Gastroesophageal sphincter (tissue), 4 donors: ENCODE measurements around the gene OR51B2. TPM values are rescaled to one million over a fixed set of nuclear protein-coding genes. Genes with fewer than 3 reads are reported as not detected.

ENCODE experiments used
- ATAC-seq: fragments of 150-250 bp; one replicate; pipeline ENCODE4 v1.9.1; 2016; ENCODE audit warnings: mild to moderate bottlenecking, moderate library complexity
- H3K27ac ChIP-seq, 4 donors: fragments of 200-600 bp; sonication (generic) in 3 of 4; 1 replicate in 3 of 4; 2 replicates in 1 of 4; pipeline ENCODE4 v1.5.1; 2016 to 2019
- H3K27me3 ChIP-seq: fragments of 200-600 bp; sonication (generic); one replicate; pipeline ENCODE4 v1.5.1; 2019
- H3K36me3 ChIP-seq, 2 donors: fragments of 200-600 bp; sonication (generic); one replicate each; pipeline ENCODE4 v1.5.1; 2019; ENCODE audit warnings: control low read depth in 1 of 2
- H3K4me1 ChIP-seq, 3 donors: fragments of 200-600 bp; sonication (generic); 1 replicate in 2 of 3; 2 replicates in 1 of 3; pipeline ENCODE4 v1.5.1; 2016 to 2019; ENCODE audit warnings: control low read depth in 2 of 3
- H3K4me3 ChIP-seq, 2 donors: fragments of 200-600 bp; sonication (generic); one replicate each; pipeline ENCODE4 v1.5.1; 2019; ENCODE audit warnings: mild to moderate bottlenecking in 1 of 2, moderate library complexity in 1 of 2
- H3K9me3 ChIP-seq, 3 donors: fragments of 200-600 bp; sonication (generic); one replicate each; pipeline ENCODE4 v1.5.1; 2017 to 2019; ENCODE audit warnings: control low read depth in 2 of 3
- EP300 ChIP-seq: sonication (generic); formaldehyde crosslinking; IDR thresholded peaks from one replicate; pipeline ENCODE4 v1.6.1; 2017; ENCODE audit warnings: antibody characterized with exemption, mild to moderate bottlenecking
- POLR2A ChIP-seq, 2 donors: fragments of 450-650 bp; IDR thresholded peaks; one replicate each; pipeline ENCODE4 v1.6.1; 2017; ENCODE audit warnings: antibody characterized with exemption in 2 of 2, mild to moderate bottlenecking in 2 of 2, moderate library complexity in 1 of 2
- POLR2AphosphoS5 ChIP-seq: sonication (generic); formaldehyde crosslinking; IDR thresholded peaks from one replicate; pipeline ENCODE4 v1.6.1; 2017; ENCODE audit warnings: antibody characterized with exemption
- WGBS, 2 donors: methylation state at CpG; one replicate each; pipeline ENCODE4 v1.1.5; 2018; ENCODE audit warnings: low coverage in 1 of 2; 5-methylcytosine and 5-hydroxymethylcytosine counted together
- total RNA-seq, 4 donors: library from RNA; depleted of rRNA; stranded (reverse); fragments of >200 nt; gene quantifications; one replicate each; pipeline ENCODE4 v1.1.0, GENCODE V29; 2016
- TF ChIP-seq, protein P1 (sequence below), 4 experiments: fragments of 200-600 bp in 2 of 4; fragments of 450-650 bp in 2 of 4; sonication (generic) in 1 of 4; IDR thresholded peaks; one replicate each; pipeline ENCODE4 v1.5.1; 2017 to 2019; ENCODE audit warnings: antibody characterized with exemption in 4 of 4, mild to moderate bottlenecking in 2 of 4, moderate library complexity in 2 of 4

OR51B2 gene
- total RNA-seq, 4 donors from 2014 or later: 0.67 TPM; not detected in 3

DNA sequence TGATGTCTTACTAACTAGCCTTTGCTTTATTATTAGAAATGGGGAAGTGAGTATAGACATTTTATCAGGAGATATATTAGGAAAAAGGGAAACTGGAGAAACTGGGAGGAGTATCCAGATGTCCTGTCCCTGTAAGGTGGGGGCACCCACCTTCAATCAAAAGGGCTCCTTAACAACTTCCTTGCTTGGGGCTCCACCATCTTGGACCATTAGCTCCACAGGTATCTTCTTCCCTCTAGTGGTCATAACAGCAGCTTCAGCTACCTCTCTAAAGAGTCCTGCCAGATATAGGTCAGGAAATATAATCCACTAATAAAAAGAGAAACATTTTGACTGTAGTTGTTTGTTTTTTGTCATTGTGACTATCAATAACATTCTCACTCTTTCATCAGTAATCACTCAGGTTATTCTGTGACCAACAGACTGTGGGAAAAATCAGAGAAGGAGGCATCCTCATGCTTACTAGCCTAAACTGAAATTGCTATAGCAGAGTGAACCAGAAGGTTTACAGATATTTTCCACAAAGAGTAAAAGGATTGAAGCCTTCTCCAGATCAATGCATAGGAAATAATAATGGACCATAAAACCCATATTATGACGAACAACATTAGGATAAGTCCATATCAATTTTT is 32.8 kb downstream of the OR51B2 start:
- H3K27ac ChIP-seq: no peak overlapping the region
- TF ChIP-seq EP300 (no peak), POLR2AphosphoS5 (no peak), POLR2A (IDR thresholded peaks at IDR 0.05) (no peak)
- TF ChIP-seq, protein P1, sequence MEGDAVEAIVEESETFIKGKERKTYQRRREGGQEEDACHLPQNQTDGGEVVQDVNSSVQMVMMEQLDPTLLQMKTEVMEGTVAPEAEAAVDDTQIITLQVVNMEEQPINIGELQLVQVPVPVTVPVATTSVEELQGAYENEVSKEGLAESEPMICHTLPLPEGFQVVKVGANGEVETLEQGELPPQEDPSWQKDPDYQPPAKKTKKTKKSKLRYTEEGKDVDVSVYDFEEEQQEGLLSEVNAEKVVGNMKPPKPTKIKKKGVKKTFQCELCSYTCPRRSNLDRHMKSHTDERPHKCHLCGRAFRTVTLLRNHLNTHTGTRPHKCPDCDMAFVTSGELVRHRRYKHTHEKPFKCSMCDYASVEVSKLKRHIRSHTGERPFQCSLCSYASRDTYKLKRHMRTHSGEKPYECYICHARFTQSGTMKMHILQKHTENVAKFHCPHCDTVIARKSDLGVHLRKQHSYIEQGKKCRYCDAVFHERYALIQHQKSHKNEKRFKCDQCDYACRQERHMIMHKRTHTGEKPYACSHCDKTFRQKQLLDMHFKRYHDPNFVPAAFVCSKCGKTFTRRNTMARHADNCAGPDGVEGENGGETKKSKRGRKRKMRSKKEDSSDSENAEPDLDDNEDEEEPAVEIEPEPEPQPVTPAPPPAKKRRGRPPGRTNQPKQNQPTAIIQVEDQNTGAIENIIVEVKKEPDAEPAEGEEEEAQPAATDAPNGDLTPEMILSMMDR (IDR thresholded peaks at IDR 0.05): no peak
- no peaks in the 10 kb centered on the region for H3K9me3 ChIP-seq
- H3K27me3 ChIP-seq: no peaks in the 10 kb centered on the region
- H3K4me1 ChIP-seq: no peaks in the 10 kb centered on the region
- no peak overlapping the region for H3K4me3 ChIP-seq
- no peaks in the 10 kb centered on the region for H3K36me3 ChIP-seq
- WGBS, 2 donors: 87 to 89% methylated on average over 1 of the region's 1 CpG
- ATAC-seq: no peak

DNA sequence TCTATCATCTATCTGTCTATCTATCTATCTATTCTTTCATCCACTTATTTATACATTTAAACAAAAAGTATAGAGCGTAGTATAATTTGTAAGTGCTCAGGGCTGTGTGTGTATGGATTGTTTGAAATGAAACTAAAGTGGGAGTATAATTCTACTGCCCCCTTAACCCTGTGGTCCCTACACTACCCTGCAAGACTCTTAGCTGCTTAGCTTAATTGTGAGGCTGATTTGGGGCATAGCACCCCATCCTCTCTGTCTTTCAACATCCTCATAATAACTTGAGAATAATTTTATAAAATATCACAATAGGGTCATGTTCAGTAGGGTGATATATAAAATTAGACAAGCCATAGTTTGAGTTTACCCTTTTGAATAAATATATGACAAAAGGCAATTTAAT is 34.0 kb downstream of the OR51B2 start:
- WGBS, 2 donors: 78 to 90% methylated on average over 1 of the region's 1 CpG
- TF ChIP-seq, protein P1 (IDR thresholded peaks at IDR 0.05): no peak
- TF ChIP-seq POLR2A (IDR thresholded peaks at IDR 0.05) (no peak), EP300 (no peak), POLR2AphosphoS5 (no peak)

DNA sequence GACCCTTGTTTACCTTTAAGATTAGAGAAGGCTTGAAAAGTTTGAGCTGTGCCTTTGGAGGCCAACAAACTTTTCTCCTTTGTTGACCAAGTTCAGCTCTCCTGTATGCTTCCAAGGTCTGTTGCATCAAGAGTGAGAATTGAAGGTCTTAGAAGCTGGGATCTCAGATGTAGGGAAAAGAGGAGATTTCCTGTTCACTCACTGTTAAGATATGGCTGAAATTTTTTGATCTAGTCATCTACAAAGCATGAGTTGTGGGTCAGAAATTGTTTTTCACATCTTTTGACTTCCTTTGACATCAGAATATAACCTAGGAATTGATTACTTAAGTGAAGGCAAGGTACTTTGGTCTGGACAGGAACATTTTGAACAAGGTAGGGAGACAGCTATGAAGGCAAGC is 34.4 kb downstream of the OR51B2 start:
- Histone ChIP-seq H3K4me1 (no peaks in the 10 kb centered on the region), H3K4me3 (no peak overlapping the region), H3K27me3 (no peaks in the 10 kb centered on the region), H3K9me3 (no peaks in the 10 kb centered on the region), H3K36me3 (no peaks in the 10 kb centered on the region), H3K27ac (no peak overlapping the region)
- no peak for ATAC-seq
- TF ChIP-seq POLR2AphosphoS5 (no peak), EP300 (no peak), POLR2A (IDR thresholded peaks at IDR 0.05) (no peak)

More for the DNA sequence above, 34.0 kb downstream of the OR51B2 start:
- Histone ChIP-seq H3K27ac (no peak overlapping the region), H3K9me3 (no peaks in the 10 kb centered on the region), H3K27me3 (no peaks in the 10 kb centered on the region), H3K36me3 (no peaks in the 10 kb centered on the region), H3K4me3 (no peak overlapping the region), H3K4me1 (no peaks in the 10 kb centered on the region)
- no peak for ATAC-seq

DNA sequence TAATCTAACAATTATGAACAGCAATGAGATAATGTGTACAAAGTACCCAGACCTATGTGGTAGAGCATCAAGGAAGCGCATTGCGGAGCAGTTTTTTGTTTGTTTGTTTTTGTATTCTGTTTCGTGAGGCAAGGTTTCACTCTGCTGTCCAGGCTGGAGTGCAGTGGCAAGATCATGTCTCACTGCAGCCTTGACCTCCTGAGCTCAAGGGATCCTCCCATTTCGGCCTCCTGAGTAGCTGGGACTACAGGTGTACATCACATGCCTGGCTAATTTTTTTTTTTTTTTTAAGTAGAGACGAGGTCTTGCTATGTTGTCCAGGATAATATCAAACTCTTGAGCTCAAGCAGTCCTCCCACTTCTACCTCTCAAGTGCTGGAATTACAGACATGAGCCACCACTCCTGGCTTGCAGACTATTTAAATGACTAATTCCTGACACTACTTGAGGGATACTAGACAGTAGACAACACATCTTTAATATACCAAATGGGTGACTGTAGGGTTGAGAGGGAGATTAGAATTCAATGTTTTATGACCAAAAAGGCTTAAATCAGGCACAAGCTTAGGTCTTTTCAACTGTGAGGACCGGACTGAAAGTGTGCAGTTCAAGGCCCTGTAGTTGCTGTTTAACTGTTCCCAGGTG is 35.1 kb downstream of the OR51B2 start:
- H3K27ac ChIP-seq: no peak overlapping the region
- H3K4me3 ChIP-seq: no peak overlapping the region
- ATAC-seq: no peak
- no peaks in the 10 kb centered on the region for H3K4me1 ChIP-seq
- H3K36me3 ChIP-seq: no peaks in the 10 kb centered on the region
- 81 to 85% methylated on average over 4 to 6 of the region's 6 CpGs for WGBS, 2 donors
- H3K9me3 ChIP-seq: no peaks in the 10 kb centered on the region
- TF ChIP-seq POLR2A (IDR thresholded peaks at IDR 0.05): no peak
- TF ChIP-seq POLR2AphosphoS5: no peak
- no peaks in the 10 kb centered on the region for H3K27me3 ChIP-seq

DNA sequence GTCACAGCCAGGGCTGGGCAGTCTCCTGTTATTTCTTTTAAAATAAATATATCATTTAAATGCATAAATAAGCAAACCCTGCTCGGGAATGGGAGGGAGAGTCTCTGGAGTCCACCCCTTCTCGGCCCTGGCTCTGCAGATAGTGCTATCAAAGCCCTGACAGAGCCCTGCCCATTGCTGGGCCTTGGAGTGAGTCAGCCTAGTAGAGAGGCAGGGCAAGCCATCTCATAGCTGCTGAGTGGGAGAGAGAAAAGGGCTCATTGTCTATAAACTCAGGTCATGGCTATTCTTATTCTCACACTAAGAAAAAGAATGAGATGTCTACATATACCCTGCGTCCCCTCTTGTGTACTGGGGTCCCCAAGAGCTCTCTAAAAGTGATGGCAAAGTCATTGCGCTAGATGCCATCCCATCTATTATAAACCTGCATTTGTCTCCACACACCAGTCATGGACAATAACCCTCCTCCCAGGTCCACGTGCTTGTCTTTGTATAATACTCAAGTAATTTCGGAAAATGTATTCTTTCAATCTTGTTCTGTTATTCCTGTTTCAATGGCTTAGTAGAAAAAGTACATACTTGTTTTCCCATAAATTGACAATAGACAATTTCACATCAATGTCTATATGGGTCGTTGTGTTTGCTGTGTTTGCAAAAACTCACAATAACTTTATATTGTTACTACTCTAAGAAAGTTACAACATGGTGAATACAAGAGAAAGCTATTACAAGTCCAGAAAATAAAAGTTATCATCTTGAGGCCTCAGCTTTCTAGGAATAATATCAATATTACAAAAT is 35.8 kb downstream of the OR51B2 start:
- WGBS, 2 donors: 72 to 79% methylated on average over 4 to 7 of the region's 7 CpGs
- no peaks in the 10 kb centered on the region for H3K4me1 ChIP-seq
- ATAC-seq: no peak
- TF ChIP-seq, protein P1 (IDR thresholded peaks at IDR 0.05): no peak
- TF ChIP-seq POLR2A (IDR thresholded peaks at IDR 0.05) (no peak), EP300 (no peak), POLR2AphosphoS5 (no peak)
- H3K36me3 ChIP-seq: no peaks in the 10 kb centered on the region
- no peak overlapping the region for H3K27ac ChIP-seq
- no peaks in the 10 kb centered on the region for H3K27me3 ChIP-seq
- no peak overlapping the region for H3K4me3 ChIP-seq
- H3K9me3 ChIP-seq: no peaks in the 10 kb centered on the region
